GM19463 (cell line): ENCODE data around the gene GBX1.

Experiments used
- ATAC-seq: cut with Tn5 transposase; IDR thresholded peaks from one replicate; pipeline ENCODE4 v1.9.1; 2021; ENCODE audit warnings: mild to moderate bottlenecking, moderate library complexity; ENCODE audit not compliant: unreplicated experiment

The GBX1 gene

GRCh38 chr7:151174246-151175046 is 7.0 kb upstream of the GBX1 start:
- ATAC-seq: no peak

DNA sequence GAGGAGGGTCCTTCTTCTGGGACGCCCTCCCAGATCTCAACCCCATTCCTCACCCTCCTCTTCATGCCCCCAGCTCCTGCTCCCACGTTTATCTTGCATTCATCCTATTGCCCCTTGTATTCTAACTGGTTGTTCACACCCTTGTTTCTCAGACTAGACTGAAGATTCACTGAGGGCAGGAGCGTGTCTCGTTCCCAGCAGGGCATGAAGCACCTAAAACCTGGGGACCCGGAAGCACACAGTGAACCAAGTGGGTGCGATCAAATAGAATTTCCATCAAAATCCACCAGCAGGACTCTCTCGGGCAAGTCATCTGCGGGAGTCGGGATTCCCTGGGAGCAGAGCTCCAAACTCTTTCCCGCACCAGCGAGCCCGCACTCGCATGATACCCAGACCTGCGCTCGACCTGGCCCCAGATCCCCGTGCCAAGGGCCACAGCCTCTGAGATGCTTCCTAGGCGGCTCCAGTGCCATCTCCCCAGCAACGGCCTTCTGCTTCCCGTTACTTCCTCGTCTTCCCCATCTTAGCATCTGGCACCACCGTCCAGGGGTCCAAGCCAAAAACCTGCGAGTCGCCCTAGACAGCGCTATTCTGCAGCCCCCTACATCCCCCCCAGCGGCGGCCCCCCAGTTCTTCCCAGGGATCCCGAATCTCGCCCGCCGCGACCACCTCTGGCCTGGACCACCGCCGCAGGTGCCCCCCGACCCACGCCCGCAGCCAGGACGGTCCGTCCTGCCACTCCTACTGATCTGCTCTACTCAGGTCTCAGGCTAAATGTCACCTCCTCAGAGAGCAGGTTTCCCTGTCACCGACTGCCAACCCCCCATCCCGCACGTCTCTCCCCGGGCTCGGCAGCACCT is 6.1 kb upstream of the GBX1 start:
- ATAC-seq: no peak

GRCh38 chr7:151172273-151173141 is 5.0 kb upstream of the GBX1 start:
- peak; percentile 61 for ATAC-seq

DNA sequence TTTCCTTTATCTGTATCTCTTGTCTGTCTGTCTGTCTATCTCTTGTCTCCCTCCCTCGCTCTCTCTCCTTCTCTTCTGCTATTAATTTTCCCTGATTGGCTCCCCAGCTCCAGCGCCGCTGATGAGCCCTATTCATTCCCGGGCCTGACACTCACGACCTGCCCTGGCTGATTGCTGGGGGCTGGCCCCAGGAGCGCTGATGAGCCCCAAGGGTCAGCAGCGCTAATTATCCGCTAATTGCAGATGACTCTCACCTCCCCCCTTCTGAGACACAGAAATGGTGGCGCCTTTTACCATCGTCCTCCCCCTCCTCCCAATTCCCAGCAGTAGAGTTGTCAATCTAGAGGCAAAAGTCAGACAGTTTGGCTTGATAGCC is 1.3 kb upstream of the GBX1 start:
- ATAC-seq: no peak

DNA sequence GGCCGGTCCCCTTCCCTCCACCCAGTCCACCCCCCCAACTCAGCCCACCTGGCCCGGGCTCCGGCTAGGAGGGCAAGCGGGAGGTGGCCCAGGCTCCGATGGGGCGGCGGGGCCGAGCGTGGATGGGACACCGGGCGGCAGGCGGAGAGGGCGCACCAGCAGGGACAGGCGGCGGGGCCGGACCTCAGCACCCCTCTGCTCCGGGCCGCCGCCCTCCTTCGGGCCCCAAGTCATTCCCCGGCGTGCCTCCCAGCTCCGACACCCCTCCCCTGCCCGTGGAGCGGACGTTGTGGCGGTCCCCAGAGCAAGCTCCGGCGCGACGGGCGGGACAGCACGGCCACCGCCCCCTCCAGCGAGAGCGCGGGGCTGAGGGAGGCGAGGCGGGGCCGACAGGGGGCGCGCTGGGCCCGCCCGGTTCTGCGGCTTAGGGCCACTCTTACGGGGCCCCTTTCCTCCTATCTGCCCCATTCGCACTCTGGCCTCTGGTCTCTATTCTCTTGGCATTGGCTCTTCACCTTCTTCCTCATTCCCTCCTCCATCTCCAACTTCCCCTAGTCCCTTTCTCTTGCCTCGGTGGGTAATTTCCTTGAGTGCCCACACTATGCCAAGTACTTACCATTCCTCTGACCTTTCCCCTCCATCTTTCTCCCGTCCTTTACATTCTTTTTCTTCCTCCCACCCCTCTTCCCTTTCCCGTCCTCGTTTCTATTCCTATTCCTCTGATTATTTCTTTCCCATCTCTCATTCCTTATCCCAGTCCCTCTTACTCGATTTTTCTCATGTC is 701 bp upstream of the GBX1 start:
- peak; percentile 52 for ATAC-seq

- ATAC-seq: no peak
These were observed 781 bp downstream of the GBX1 start for GRCh38 chr7:151166629-151167196.

DNA sequence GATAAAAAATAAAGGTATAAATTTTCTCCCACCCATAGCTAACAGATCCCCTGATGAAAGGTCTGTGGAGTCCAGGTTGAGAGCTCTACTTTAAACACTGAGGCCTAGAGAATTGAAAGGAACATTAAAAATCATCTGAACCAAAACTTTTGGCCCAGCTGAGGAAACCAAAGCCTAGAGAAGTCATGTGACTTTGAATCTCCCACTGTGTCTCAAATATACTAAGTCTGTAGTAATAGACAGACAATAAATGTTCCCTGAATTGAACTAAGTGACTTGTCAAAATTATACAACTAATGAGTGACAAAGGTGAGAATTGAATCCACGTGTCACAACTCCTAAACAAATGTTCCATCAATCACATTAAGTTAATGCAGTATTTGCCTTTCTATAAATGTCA is 5.7 kb downstream of the GBX1 start:
- no peak for ATAC-seq

DNA sequence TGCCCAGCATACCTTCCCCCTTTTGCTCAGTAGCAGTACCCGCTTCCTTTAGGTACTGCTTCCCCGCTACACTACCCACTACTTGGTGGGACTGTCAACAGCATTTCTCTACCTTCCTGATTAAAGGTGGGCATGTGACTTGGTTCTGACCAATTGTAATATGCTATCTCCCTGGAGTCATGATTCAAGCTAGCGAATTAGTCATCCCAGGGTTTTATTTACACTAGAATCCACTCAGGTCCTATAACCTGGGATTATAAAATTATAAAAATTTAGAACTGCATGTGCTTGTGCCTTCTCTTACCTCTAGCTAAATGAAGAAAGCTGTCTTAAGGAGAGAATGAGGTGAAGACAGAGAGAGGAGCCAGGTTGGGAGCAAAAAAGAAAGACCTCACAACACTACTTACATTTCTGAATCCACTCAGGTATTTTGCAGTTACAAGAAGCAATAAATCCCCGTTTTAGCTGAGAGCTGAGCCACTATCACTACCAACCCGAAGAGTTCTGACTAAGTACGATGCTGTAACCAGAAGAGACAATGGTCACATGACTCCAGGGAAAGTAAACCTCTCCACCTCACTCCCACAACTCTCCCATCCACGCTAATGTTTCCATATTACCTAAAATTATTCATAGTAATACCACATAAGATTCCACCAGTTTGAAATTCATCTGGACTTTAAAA is 9.7 kb downstream of the GBX1 start:
- no peak for ATAC-seq

- ATAC-seq: no peak
These were observed 14.6 kb downstream of the GBX1 start for GRCh38 chr7:151152643-151153513.

GRCh38 chr7:151150388-151150787 is 17.1 kb downstream of the GBX1 start:
- no peak for ATAC-seq

GRCh38 chr7:151148319-151149259 is 18.9 kb downstream of the GBX1 start:
- ATAC-seq: no peak

- ATAC-seq: no peak
These were observed 20.7 kb downstream of the GBX1 start for GRCh38 chr7:151146761-151147160.

DNA sequence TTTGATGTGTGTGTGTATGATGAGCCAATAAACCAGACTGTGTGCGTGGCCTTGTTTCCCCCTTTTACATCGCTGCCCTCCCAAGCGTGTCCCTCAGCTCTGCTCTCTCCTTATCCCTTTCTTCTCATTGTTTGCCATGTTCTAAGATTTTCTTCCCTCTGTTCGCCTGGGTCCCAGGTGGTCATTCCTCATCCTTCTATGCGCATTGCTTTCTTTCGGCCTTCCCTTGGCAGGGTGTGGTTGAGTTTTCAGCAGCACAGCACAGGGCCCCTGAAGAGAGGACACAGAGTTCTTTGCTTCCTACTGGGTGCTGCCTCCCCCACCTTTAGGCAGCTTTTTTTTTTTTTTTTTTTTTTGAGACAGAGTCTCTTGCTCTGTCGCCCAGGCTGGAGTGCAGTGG is 23.1 kb downstream of the GBX1 start:
- ATAC-seq: no peak

DNA sequence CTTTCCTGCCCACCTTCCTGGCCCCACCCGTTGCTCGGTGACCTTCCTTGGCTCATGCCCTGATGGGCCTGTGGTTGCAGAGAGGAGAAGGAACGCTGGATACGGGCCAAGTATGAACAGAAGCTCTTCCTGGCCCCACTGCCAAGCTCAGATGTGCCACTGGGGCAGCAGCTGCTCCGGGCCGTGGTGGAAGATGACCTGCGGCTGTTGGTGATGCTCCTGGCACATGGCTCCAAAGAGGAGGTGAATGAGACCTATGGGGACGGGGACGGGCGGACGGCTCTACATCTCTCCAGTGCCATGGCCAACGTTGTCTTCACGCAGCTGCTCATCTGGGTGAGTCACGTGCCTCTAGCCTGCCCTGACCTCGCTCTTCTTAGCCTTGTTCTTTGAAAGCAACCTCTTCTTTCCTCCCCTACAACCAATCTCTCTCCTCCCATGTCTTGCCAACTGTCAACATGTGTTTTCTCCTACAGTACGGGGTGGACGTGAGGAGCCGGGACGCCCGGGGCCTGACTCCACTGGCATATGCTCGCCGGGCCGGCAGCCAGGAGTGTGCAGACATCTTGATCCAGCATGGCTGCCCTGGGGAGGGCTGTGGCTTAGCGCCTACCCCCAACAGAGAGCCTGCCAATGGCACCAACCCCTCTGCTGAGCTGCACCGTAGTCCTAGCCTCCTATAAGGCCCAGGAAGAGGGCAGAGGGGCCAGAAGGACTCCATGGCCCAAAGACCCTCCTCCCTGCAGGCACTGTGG is 24.1 kb downstream of the GBX1 start:
- ATAC-seq: no peak

- no peak for ATAC-seq
These were observed 24.8 kb downstream of the GBX1 start for GRCh38 chr7:151142686-151143040.

- ATAC-seq: no peak
These were observed 25.4 kb downstream of the GBX1 start for GRCh38 chr7:151141855-151142685.
